ENCODE results near the gene PHOX2A. TPM values are rescaled to one million over a fixed set of nuclear protein-coding genes. Genes with fewer than 3 reads are reported as not detected.

Gene PHOX2A
- total RNA-seq, 3 donors from 2014 or later (not counting 1 experiment from before 2014, with no cell fraction given): not detected

DNA sequence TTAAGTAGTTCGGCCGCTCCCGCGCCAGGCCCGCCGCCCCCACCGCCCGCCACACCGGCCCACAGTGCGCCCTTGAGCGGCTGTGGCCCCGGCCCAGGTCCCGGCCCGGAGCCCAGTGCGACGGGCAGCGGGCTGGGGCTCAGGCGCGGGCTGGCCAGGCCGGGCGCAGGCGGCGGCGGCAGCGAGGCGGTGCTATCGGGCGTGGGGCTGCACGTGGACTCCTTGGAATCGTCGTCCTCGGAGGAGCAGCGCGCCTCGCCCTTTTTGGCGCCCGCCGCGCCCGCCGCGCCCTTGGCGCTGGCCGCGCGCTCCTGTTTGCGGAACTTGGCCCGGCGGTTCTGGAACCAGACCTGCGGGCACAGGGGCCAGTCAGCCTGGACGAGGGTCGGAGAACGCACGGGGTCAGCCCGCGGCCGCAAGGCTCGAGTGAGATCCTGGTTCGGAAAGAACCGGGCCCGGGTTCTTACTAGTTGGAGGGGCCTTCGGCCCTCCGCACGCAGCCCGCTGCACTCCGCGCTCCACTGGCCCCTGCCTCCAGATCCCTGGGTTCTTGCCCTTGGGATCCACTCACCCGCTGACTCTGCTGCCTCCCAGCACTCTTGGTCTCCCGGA, 4.0 kb downstream of the PHOX2A start:
- peak overlapping the region; percentile 81 for H3K4me3 Mint-ChIP-seq
- Histone ChIP-seq H3K27me3 (ENCODE audit: control insufficient read depth, insufficient read depth, low read length) (peaks cover 37% of the 10 kb centered on the region), H3K36me3 (ENCODE audit: control insufficient read depth, insufficient read depth, low read length) (peaks cover 26% of the 10 kb centered on the region), H3K4me1 (ENCODE audit: control insufficient read depth, insufficient read depth, low read length) (peaks cover 30% of the 10 kb centered on the region), H3K27ac (ENCODE audit: low read length) (no peak overlapping the region), H3K4me3 (ENCODE audit: low read length) (no peak overlapping the region), H3K9me3 (ENCODE audit: control insufficient read depth, insufficient read depth, low read length) (no peaks in the 10 kb centered on the region)
- 3% methylated on average over 69 of the region's 69 CpGs for WGBS (ENCODE audit: insufficient coverage)
- peaks cover 10 to 48% of the 10 kb centered on the region in 2 donors for H3K4me1 Mint-ChIP-seq
- H3K9me3 Mint-ChIP-seq: no peaks in the 10 kb centered on the region
- peak in 2 of 3 donors; percentile 12 to 44 for ATAC-seq
- TF ChIP-seq, protein P1, sequence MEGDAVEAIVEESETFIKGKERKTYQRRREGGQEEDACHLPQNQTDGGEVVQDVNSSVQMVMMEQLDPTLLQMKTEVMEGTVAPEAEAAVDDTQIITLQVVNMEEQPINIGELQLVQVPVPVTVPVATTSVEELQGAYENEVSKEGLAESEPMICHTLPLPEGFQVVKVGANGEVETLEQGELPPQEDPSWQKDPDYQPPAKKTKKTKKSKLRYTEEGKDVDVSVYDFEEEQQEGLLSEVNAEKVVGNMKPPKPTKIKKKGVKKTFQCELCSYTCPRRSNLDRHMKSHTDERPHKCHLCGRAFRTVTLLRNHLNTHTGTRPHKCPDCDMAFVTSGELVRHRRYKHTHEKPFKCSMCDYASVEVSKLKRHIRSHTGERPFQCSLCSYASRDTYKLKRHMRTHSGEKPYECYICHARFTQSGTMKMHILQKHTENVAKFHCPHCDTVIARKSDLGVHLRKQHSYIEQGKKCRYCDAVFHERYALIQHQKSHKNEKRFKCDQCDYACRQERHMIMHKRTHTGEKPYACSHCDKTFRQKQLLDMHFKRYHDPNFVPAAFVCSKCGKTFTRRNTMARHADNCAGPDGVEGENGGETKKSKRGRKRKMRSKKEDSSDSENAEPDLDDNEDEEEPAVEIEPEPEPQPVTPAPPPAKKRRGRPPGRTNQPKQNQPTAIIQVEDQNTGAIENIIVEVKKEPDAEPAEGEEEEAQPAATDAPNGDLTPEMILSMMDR (IDR thresholded peaks at IDR 0.05): no peak
- no peaks in the 10 kb centered on the region for H3K36me3 Mint-ChIP-seq
- intact Hi-C loops (cut with micrococcal nuclease): loop anchor here (2.0 kb wide), 1 partner anchor 15 kb away; the partner anchor contains the start of gene INPPL1
- no peak overlapping the region for H3K27ac Mint-ChIP-seq
- peaks cover 34 to 42% of the 10 kb centered on the region in 2 donors for H3K27me3 Mint-ChIP-seq (ENCODE audit: low read depth in 2 of 2)
- no peak for DNase-seq

DNA sequence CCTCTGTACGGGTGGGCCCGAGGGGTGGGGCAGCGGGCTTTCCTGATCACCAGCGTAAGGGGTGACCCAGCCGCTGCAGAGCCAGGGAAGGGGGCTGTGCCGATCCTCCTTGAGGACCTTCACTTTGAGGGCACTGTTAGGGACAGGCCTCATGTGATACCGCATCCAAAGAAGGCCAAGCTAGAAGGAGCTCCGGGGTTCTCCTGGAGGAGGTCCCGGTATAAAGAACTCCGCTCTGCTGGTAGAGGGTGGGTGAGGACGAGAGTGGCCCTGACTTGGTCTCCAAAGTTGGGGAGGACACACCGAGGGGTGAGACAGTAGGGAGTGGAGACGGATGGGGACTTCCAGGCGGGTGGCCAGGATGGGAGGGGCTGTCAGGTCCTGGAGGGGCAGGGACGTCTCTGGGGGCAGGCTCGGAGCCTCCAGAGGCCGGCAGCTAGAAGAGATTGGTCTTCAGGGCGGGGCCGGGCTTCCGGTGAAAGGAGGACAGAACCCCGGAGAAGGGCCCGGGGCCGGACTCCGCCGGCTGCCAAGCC, 4.6 kb downstream of the PHOX2A start:
- H3K4me1 Mint-ChIP-seq: peaks cover 14 to 49% of the 10 kb centered on the region in 2 donors
- ATAC-seq: peak; percentile 51 to 69 (median 69)

DNA sequence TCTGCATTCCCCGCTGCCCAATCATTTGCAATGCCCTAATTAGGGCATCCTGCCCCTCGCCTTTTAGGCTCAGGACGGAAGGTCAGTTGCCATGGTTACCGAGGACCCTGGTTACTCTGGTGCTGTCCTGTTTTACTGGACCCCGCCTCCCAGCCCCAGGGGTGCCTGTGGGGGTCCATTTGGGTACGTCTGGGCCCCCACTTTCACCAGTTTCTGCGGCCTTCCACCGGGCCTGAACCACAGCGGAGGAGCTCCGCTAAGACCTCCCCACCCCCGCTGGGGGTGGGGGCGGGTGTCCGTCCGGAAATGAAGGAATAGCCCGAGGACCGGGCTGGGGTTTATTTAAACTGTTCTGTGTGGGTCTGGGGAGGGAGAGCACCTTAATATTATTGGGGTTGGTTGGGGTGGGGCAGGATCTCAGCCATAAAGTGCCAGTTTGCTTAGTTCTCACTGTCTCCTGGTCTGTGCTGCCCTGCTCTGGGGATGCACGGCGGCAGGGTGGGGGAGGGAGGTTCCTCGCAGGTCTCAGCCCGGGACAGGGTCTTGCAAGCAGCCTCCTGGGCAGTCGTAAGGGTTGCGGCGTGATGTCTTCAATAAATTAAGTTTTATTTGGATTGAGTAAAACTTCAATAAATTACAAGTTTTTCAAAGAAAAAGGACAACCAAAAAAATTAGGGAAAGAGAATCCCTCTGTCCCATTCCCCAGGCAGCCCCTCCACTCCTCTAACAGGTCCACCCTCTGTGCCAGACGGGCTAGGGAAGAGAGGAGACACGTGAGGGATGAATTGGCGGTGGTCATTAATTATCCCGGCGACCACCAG, 5.3 kb downstream of the PHOX2A start:
- peaks cover 31% of the 10 kb centered on the region for H3K36me3 ChIP-seq (ENCODE audit: control insufficient read depth, insufficient read depth, low read length)
- Mint-ChIP-seq H3K4me1 (peaks cover 18 to 52% of the 10 kb centered on the region in 2 donors), H3K4me3 (no peak overlapping the region), H3K9me3 (no peaks in the 10 kb centered on the region), H3K36me3 (no peaks in the 10 kb centered on the region), H3K27me3 (ENCODE audit: low read depth in 2 of 2) (peaks cover 34 to 36% of the 10 kb centered on the region in 2 donors), H3K27ac (no peak overlapping the region)
- H3K4me3 ChIP-seq (ENCODE audit: low read length): no peak overlapping the region
- TF ChIP-seq, protein P1 (IDR thresholded peaks at IDR 0.05): peak; percentile 5
- no peaks in the 10 kb centered on the region for H3K9me3 ChIP-seq (ENCODE audit: control insufficient read depth, insufficient read depth, low read length)
- no peak overlapping the region for H3K27ac ChIP-seq (ENCODE audit: low read length)
- H3K4me1 ChIP-seq (ENCODE audit: control insufficient read depth, insufficient read depth, low read length): peaks cover 21% of the 10 kb centered on the region
- DNase-seq: no peak
- no peak for ATAC-seq
- peaks cover 29% of the 10 kb centered on the region for H3K27me3 ChIP-seq (ENCODE audit: control insufficient read depth, insufficient read depth, low read length)
- intact Hi-C loops (cut with micrococcal nuclease): loop anchor here (2.0 kb wide), 1 partner anchor 14 kb away; the partner anchor contains the start of gene INPPL1
- 78% methylated on average over 25 of the region's 28 CpGs for WGBS (ENCODE audit: insufficient coverage)

More for the DNA sequence above, 4.6 kb downstream of the PHOX2A start:
- no peak for DNase-seq
- H3K27ac Mint-ChIP-seq: no peak overlapping the region
- H3K4me1 ChIP-seq (ENCODE audit: control insufficient read depth, insufficient read depth, low read length): peaks cover 24% of the 10 kb centered on the region
- H3K36me3 Mint-ChIP-seq: no peaks in the 10 kb centered on the region
- peaks cover 34 to 36% of the 10 kb centered on the region in 2 donors for H3K27me3 Mint-ChIP-seq (ENCODE audit: low read depth in 2 of 2)
- H3K27ac ChIP-seq (ENCODE audit: low read length): no peak overlapping the region
- H3K4me3 ChIP-seq (ENCODE audit: low read length): no peak overlapping the region
- H3K9me3 Mint-ChIP-seq: no peaks in the 10 kb centered on the region
- 11% methylated on average over 25 of the region's 25 CpGs for WGBS (ENCODE audit: insufficient coverage)
- H3K27me3 ChIP-seq (ENCODE audit: control insufficient read depth, insufficient read depth, low read length): peaks cover 31% of the 10 kb centered on the region
- intact Hi-C loops (cut with micrococcal nuclease): loop anchor here (2.0 kb wide), 1 partner anchor 15 kb away; the partner anchor contains the start of gene INPPL1
- no peaks in the 10 kb centered on the region for H3K9me3 ChIP-seq (ENCODE audit: control insufficient read depth, insufficient read depth, low read length)
- peaks cover 27% of the 10 kb centered on the region for H3K36me3 ChIP-seq (ENCODE audit: control insufficient read depth, insufficient read depth, low read length)
- TF ChIP-seq, protein P1 (IDR thresholded peaks at IDR 0.05): no peak
- H3K4me3 Mint-ChIP-seq: peak overlapping the region; percentile 40

All from natural killer cell (primary cell).